Measurements from ENCODE around the gene CEP131.

CEP131 gene

GRCh38 chr17:81200201-81200600 lies 22.6 kb downstream of the CEP131 start:
- DNase-seq (ENCODE audit: low read depth in 2 of 2) = no peak

DNA sequence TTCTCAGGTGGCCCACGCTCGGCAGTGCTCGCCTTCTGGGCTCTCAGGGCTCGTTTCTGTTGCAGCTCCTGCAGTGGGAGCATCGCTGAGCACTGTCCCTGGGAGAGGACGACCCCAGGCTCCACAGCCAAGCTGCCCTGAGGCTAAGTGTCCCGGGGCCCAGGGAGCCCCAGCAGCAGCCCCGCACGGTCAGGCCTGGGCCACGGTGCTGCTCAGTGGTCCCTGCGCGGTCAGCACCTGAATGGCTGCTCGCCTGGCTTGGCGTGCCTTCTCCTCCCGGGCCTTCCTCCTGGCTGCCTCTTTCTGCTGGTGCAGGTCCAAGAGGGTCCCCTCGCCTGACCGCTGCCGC lies 23.3 kb downstream of the CEP131 start:
- no peak for DNase-seq (ENCODE audit: low read depth in 2 of 2)

GRCh38 chr17:81198826-81199481 lies 23.8 kb downstream of the CEP131 start:
- DNase-seq (ENCODE audit: low read depth in 2 of 2) = no peak

- no peak for DNase-seq (ENCODE audit: low read depth in 2 of 2)
These were observed 24.8 kb downstream of the CEP131 start for GRCh38 chr17:81197831-81198490.

- no peak for DNase-seq (ENCODE audit: low read depth in 2 of 2)
These were observed 25.4 kb downstream of the CEP131 start for GRCh38 chr17:81197409-81197795.

GRCh38 chr17:81196505-81197408 lies 26.0 kb downstream of the CEP131 start:
- no peak for DNase-seq (ENCODE audit: low read depth in 2 of 2)

- DNase-seq (ENCODE audit: low read depth in 2 of 2) = no peak
These were observed 26.7 kb downstream of the CEP131 start for GRCh38 chr17:81195941-81196495.

- no peak for DNase-seq (ENCODE audit: low read depth in 2 of 2)
These were observed 27.5 kb downstream of the CEP131 start for GRCh38 chr17:81194941-81195901.

DNA sequence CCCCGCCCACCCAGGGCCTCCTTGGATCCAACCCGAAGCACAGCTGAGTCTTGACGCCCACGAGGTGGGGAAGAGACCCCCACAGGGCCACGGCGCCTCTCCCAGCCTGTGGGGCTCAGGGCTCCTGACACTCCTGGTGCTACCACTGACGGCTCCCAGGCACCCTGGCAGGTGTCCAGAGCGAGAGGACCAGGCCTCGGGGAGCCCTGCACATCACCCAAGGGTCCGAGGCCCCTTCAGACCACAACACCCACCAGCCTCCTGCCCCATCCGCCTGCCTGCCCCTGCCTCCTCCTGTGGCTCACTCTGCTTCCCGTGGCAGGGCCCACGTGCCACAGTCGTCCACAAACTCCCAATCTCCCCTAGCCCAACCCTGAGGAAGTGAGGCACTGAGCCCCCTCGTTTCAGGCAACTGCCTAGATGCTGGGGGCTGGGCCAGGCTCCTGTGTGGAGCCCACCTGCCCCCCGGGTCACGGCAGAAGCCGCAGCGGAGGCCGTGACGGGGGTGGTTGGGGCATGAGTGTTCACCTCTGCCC lies 28.5 kb downstream of the CEP131 start:
- no peak for DNase-seq (ENCODE audit: low read depth in 2 of 2)

DNA sequence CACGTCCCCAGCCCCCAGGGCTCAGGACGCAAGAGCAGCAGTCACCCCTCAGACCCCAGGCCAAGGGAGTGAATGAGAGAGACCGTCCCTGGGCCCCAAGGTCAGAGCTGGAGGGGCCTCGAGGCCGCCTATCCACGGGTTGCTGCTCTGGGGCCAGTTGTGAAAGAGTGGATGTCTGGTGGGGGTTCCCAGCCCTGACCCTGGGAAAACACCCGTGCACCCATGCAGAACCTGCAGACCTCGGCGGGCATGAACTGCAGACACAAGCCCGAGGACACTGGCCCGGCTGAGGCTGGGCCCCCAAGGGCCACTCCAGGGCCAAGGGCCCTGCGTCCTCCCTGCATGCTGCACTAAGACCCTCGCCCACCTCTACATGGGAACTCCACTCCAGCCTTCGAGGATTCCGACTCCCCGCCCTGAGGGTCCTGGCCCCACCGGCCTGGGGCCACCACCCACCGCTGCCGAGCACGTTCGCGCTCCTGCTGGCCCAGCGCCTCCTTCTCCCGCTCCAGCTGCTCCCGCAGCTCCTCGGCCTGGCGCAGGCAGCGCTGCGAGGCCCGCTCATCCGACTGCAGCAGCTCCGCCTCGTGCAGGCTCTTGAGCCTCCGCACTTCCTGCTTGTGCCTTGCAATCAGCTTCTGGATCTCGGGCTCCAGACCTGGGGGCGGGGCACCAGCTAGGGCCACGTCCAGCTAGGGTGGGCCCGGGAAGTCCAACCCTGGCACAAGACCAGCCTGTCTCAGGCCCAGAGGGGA lies 29.1 kb downstream of the CEP131 start:
- DNase-seq (ENCODE audit: low read depth in 2 of 2) = no peak

- no peak for DNase-seq (ENCODE audit: low read depth in 2 of 2)
These were observed 29.7 kb downstream of the CEP131 start for GRCh38 chr17:81193051-81193410.

GRCh38 chr17:81192386-81193050 lies 30.2 kb downstream of the CEP131 start:
- no peak for DNase-seq (ENCODE audit: low read depth in 2 of 2)

DNA sequence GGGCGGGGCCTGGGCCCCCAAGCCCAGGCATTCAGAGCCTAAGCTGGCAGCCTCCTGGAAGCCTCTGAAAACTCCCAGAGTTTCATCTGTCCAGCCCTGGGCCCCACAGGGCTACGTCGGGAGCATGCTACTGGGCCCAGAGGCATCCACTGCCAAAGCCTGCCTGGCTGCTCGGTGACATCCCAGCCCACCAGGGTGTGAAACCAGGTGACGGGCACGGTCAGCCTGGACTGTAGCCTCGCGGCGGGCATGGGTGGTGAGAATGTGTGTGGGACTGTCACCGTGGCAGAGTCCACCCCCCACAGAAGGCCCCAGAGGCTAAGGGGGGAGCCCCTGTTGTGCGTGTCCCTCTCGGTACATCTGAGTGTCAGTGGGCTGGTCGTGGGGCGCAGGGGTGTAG lies 31.1 kb downstream of the CEP131 start:
- DNase-seq (ENCODE audit: low read depth in 2 of 2) = no peak

DNA sequence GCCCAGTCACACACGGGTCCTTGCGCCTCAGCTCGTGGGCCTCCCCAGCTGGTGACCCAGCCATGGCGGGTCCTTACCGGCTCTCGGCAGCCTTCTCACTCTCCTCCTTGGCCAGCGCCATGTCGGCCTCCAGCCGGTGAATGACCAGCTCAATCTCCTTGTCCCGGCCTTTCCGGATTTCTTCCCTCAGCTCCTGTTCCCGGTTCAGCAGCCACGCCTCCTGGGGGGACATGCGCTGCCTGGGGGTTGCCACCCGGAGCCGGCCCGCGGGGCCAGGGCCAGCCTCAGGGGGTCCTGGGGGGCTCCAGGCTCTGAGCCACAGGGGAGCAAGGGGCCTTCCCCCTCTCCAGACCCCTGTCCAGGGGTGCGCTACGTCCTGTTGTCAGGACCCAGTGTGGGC lies 31.6 kb downstream of the CEP131 start:
- no peak for DNase-seq (ENCODE audit: low read depth in 2 of 2)

- no peak for DNase-seq (ENCODE audit: low read depth in 2 of 2)
These were observed 32.2 kb downstream of the CEP131 start for GRCh38 chr17:81190591-81190990.

GRCh38 chr17:81189670-81190530 lies 32.9 kb downstream of the CEP131 start:
- no peak for DNase-seq (ENCODE audit: low read depth in 2 of 2)

DNA sequence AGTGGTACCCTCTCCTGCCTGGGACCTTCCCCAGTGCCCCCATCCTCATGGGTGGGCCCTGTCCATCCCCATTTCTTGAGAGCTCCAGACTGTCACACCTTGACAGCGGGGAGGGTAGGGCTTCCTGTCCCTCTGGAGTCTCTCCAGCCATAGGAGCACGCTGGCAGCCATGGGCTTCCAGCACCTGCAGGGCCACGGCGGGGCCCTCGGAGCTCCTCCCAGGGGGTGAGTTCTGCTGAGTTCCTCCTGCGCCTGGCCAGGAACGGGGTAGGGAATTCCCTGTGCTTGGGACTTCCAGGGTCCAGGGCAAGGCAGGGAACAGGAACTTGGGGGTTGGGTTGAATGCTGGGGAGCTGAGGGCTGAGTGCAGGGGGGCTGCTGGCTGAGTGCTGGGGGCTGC lies 33.7 kb downstream of the CEP131 start:
- no peak for DNase-seq (ENCODE audit: low read depth in 2 of 2)

DNA sequence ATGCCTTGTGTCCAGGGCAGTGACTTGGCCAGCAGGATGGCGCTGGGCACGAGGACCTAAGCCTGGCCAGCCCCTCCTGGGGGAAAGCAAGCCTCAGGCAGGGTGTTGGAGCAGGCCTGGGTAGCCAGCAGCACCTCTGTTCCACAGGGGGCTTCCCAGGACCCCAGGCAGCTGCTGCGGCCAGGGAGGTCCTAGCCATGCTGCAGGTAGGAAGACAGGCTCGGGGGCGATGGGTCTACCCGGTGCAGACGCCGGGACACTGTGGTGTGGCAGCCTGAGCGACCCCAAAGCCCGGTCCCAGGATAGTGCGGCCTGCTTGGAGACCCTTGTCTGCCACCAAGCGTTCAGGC lies 34.3 kb downstream of the CEP131 start:
- no peak for DNase-seq (ENCODE audit: low read depth in 2 of 2)

Data from stimulated activated CD4-positive, alpha-beta T cell treated with anti-CD3 and anti-CD28 coated beads, Interleukin-15, amount 100 ng/mL, for 48 hours (primary cell).